Measurements from ENCODE around the gene NAXD. TPM values are rescaled to one million over a fixed set of nuclear protein-coding genes. Genes with fewer than 3 reads are reported as not detected.
A peak's percentile ranks its signal among the peaks of the same experiment; 100 is the strongest.

The NAXD gene
- total RNA-seq, 2 donors from 2014 or later, result 17.7 to 22.9 TPM

- Mint-ChIP-seq H3K4me1 (no peaks in the 10 kb centered on the region), H3K27me3 (no peaks in the 10 kb centered on the region), H3K36me3 (ENCODE audit: low read depth) (no peaks in the 10 kb centered on the region), H3K27ac (no peak overlapping the region), H3K4me3 (no peak overlapping the region)
- no peaks in the 10 kb centered on the region for H3K9me3 ChIP-seq (ENCODE audit: control insufficient read depth, low read length, poor library complexity, severe bottlenecking)
- no peak for ATAC-seq
- no peak for DNase-seq
Measured at GRCh38 chr13:110637747-110638146, 22.4 kb downstream of the NAXD start.

DNA sequence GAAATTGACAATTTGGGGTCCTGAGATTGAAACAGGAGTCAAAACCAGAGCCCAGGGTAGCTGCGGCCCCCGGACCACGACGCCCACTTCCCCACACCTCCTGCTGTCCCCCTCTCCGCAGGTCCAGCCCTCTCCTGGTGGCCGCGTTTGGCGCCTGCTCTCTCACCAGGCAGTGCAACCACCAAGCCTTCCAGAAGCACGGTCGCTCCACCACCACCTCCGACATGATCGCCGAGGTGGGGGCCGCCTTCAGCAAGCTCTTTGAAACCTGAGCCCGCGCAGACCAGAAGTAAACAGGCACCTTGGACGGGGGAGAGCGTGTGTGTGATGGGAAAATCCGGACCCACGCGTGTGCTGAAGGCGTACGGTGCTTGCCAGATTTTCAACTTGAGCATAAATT, 22.9 kb downstream of the NAXD start:
- Mint-ChIP-seq H3K4me1 (no peaks in the 10 kb centered on the region), H3K36me3 (ENCODE audit: low read depth) (no peaks in the 10 kb centered on the region), H3K27ac (peak overlapping the region; percentile 24), H3K4me3 (no peak overlapping the region), H3K27me3 (no peaks in the 10 kb centered on the region)
- H3K9me3 ChIP-seq (ENCODE audit: control insufficient read depth, low read length, poor library complexity, severe bottlenecking), result no peaks in the 10 kb centered on the region
- ATAC-seq (no peak), DNase-seq (no peak)

GRCh38 chr13:110638814-110639806, 23.8 kb downstream of the NAXD start:
- Mint-ChIP-seq H3K27ac (peak overlapping the region; percentile 66), H3K4me1 (no peaks in the 10 kb centered on the region), H3K36me3 (ENCODE audit: low read depth) (no peaks in the 10 kb centered on the region), H3K4me3 (no peak overlapping the region), H3K27me3 (no peaks in the 10 kb centered on the region)
- ATAC-seq (no peak), DNase-seq (no peak)
- no peaks in the 10 kb centered on the region for H3K9me3 ChIP-seq (ENCODE audit: control insufficient read depth, low read length, poor library complexity, severe bottlenecking)

GRCh38 chr13:110639935-110640334, 24.6 kb downstream of the NAXD start:
- no peaks in the 10 kb centered on the region for H3K9me3 ChIP-seq (ENCODE audit: control insufficient read depth, low read length, poor library complexity, severe bottlenecking)
- DNase-seq, result no peak
- H3K36me3 Mint-ChIP-seq (ENCODE audit: low read depth), result no peaks in the 10 kb centered on the region
- H3K4me1 Mint-ChIP-seq, result peaks cover 3% of the 10 kb centered on the region
- no peaks in the 10 kb centered on the region for H3K27me3 Mint-ChIP-seq
- peak overlapping the region; percentile 66 for H3K27ac Mint-ChIP-seq
- ATAC-seq, result no peak
- H3K4me3 Mint-ChIP-seq, result no peak overlapping the region

- ATAC-seq (no peak), DNase-seq (no peak)
- H3K4me1 Mint-ChIP-seq, result peaks cover 3% of the 10 kb centered on the region
- no peaks in the 10 kb centered on the region for H3K36me3 Mint-ChIP-seq (ENCODE audit: low read depth)
- H3K9me3 ChIP-seq (ENCODE audit: control insufficient read depth, low read length, poor library complexity, severe bottlenecking), result no peaks in the 10 kb centered on the region
- H3K4me3 Mint-ChIP-seq, result no peak overlapping the region
- H3K27ac Mint-ChIP-seq, result peak overlapping the region; percentile 66
- H3K27me3 Mint-ChIP-seq, result no peaks in the 10 kb centered on the region
Measured at GRCh38 chr13:110640591-110641029, 25.3 kb downstream of the NAXD start.

DNA sequence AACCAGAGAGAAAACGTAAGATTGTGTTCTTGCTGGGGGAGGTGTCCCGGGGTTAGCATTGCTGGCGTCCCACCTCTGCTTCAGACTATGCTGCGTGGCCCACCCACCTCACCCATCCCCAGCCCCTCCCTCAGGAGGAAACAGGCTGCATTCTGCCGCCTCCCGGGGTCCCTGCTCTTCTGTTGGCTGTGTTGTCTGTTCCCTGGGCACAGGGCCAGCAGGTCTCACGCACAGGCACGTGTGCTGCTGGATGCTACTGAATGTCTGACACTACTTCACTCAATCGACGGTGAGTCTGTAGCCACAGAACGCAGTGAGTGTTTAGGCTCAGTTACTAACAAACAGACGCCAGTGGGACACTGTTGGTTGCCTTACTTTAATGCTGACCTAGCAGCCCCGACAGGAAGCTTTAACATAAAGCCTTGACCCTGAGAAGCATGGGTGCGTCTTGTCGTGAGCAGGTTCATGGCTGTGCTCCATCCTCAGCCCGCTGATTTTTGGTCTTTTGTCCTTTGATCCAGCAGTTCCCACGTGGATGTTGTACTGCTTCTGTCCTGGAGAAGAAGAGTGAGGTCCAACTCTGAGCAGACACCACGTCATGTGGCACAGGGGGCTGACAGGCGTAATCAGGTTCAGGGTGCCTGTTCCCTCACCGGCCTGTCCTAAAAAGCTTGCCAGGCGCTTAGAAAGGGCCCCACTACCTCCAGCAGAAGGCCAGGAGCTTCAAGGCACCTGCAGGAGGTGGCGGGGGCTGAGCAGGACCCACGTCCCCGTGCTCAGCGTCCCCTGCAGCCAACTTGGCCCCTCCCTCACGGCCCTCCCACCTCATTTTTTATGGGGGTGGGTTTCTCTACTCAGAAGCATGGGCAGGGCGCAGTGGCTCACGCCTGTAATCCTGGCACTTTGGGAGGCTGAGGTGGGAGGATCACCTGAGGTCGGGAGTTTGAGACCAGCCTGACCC, 26.0 kb downstream of the NAXD start:
- peak overlapping the region; percentile 66 for H3K27ac Mint-ChIP-seq
- H3K4me3 Mint-ChIP-seq, result no peak overlapping the region
- H3K4me1 Mint-ChIP-seq, result peaks cover 3% of the 10 kb centered on the region
- H3K9me3 ChIP-seq (ENCODE audit: control insufficient read depth, low read length, poor library complexity, severe bottlenecking), result no peaks in the 10 kb centered on the region
- no peaks in the 10 kb centered on the region for H3K27me3 Mint-ChIP-seq
- H3K36me3 Mint-ChIP-seq (ENCODE audit: low read depth), result no peaks in the 10 kb centered on the region
- no peak for ATAC-seq
- no peak for DNase-seq

DNA sequence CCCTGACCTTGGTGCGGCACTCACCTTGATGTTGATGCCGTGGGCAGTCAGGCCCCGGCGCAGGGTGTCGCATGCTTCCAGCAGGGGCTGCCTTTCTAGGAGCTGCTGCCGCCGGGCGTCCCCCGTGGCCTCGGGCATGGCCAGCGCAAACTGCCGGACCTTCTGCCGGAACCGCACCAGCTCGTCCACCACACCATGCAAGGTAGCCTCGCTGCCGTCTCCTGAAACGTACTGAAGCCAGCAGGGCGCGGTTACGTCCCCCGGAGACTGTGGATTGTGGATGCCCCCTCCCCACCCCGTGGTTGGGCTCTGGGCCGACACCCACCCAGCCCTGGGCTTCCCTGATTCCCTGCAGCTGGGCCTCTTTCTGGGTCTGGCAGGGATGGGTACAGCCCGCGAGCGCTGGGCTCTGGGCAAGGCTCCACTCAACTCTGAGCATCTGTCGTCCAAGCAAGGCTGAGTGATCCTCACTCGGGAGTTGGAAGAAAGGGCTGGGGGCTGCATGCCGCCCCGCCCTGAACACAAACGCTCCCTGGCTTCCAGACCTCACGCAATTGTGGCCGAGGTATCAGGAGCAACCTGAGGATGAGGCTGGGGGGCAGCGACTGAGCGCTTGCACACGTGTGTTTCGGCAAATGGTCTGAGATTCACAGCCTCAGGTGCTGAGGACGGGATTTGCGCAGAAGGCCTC, 27.1 kb downstream of the NAXD start:
- no peaks in the 10 kb centered on the region for H3K36me3 Mint-ChIP-seq (ENCODE audit: low read depth)

DNA sequence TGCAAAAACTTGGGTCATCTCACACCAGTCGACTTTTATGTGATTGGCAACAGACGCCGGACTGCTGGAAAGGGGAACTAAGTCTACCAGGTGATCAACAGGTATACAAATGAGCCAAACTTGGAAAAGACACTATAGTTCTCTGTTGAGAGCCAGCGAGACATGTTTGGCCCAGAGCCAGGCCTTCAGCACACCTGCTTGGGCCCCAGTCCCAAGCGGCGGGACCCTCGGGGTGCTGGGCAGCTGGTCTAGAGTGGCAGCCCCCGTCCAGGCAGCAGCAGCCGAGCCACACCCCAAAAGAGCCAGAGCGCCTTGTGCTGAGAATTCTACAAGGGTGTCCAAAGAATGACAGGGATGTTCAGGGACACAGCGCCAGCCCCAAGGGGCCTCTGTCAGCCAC, 28.0 kb downstream of the NAXD start:
- DNase-seq (no peak), ATAC-seq (no peak)
- no peaks in the 10 kb centered on the region for H3K9me3 ChIP-seq (ENCODE audit: control insufficient read depth, low read length, poor library complexity, severe bottlenecking)
- Mint-ChIP-seq H3K4me1 (peaks cover 3% of the 10 kb centered on the region), H3K27me3 (no peaks in the 10 kb centered on the region), H3K27ac (peak overlapping the region; percentile 83), H3K4me3 (peak overlapping the region; percentile 25), H3K36me3 (ENCODE audit: low read depth) (no peaks in the 10 kb centered on the region)

More for the DNA sequence above, 27.1 kb downstream of the NAXD start:
- H3K27ac Mint-ChIP-seq, result peak overlapping the region; percentile 83
- H3K4me1 Mint-ChIP-seq, result peaks cover 3% of the 10 kb centered on the region
- DNase-seq, result no peak
- H3K4me3 Mint-ChIP-seq, result no peak overlapping the region
- H3K9me3 ChIP-seq (ENCODE audit: control insufficient read depth, low read length, poor library complexity, severe bottlenecking), result no peaks in the 10 kb centered on the region
- no peaks in the 10 kb centered on the region for H3K27me3 Mint-ChIP-seq
- no peak for ATAC-seq

DNA sequence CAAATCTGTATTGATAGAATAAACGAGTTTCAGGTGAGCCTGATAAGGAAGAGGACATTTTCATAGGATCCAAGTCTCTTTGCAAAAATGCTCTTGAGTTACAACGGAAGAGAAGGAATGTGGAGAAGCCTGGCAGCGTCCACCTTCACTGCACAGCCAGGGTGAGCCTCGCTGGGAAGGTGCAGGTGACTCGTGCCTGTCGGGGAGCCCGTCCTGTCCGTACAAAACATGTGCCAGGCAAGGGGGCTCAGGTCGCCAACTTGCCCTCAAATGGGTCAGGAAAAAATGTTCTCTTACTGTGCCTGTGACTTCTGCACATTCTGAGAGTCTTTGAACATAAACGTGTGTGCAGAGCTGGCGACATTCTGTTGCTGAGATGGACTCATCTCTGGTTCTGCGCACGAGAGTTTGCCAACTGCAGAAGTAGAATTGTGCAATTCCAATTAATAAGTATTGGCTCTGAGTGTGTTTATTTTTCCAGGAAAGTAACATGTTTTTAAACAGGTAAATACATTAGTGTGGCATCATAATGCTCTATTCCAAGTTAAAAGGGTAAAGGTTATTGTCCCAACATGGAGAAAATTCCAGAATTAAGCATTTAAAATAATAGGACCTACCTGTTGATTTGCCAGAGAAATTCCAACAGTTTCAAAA, 28.6 kb downstream of the NAXD start:
- no peaks in the 10 kb centered on the region for H3K36me3 Mint-ChIP-seq (ENCODE audit: low read depth)

DNA sequence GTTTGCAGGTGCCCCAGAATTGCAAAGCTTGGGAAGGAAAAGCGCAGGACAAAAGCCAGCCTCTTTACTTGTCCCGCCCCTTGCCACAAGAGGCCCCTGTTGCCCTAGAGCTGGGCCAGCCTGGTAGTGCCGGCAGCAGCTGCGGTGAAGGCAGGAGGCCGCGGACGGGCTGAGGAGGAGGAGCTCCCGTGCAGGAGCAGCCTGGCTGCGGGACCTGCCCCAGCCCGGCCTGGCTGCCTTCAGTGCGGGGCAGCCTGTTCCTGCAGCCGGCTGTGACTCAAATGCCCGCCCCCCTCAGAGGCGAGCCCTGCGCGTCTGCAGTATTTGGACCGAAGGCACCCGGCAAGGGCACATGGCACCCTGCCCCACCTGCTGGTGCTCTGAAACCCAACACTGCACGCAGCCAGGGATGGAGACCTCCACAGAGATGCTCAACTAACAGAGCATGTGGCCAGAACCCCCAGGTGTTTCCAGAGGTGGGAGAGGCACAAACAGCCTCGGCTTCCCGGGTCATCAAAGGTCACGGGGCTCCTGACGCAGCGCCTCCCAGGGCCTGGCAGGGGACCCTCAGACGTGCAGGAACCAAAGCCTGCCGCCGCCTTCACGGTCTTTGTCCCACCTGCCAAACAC, 29.7 kb downstream of the NAXD start:
- H3K4me1 Mint-ChIP-seq, result peaks cover 3% of the 10 kb centered on the region
- ATAC-seq, result peak; percentile 95
- H3K36me3 Mint-ChIP-seq (ENCODE audit: low read depth), result peaks cover 2% of the 10 kb centered on the region
- no peak overlapping the region for H3K27ac Mint-ChIP-seq
- no peaks in the 10 kb centered on the region for H3K9me3 ChIP-seq (ENCODE audit: control insufficient read depth, low read length, poor library complexity, severe bottlenecking)
- no peak overlapping the region for H3K4me3 Mint-ChIP-seq
- no peaks in the 10 kb centered on the region for H3K27me3 Mint-ChIP-seq
- peak in 2 of 3 donors; percentile 40 to 53 for DNase-seq

More for the DNA sequence above, 28.6 kb downstream of the NAXD start:
- peak overlapping the region; percentile 83 for H3K27ac Mint-ChIP-seq
- DNase-seq (no peak), ATAC-seq (no peak)
- H3K27me3 Mint-ChIP-seq, result no peaks in the 10 kb centered on the region
- peak overlapping the region; percentile 25 for H3K4me3 Mint-ChIP-seq
- H3K9me3 ChIP-seq (ENCODE audit: control insufficient read depth, low read length, poor library complexity, severe bottlenecking), result no peaks in the 10 kb centered on the region
- H3K4me1 Mint-ChIP-seq, result peaks cover 3% of the 10 kb centered on the region

DNA sequence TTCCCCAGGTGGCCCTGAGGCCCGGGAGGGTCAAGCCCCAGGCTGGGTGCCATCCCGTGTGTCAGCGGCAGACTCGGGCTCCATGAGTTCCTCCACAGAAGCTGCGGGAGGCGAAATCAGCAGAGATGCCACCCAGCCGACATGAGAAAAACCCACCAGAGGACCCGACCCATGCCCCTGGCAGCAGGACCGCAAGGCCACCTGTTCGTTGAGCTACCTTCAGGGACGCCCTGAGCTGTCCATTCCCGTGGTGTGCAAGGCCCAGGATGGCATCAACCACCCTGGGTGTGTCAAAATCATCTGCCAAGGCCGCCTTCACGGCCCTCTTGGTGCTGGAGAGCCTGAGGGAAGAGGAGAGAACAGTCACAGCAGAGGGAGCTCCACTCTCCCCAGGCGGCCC, 30.4 kb downstream of the NAXD start:
- DNase-seq (no peak), ATAC-seq (no peak)
- H3K9me3 ChIP-seq (ENCODE audit: control insufficient read depth, low read length, poor library complexity, severe bottlenecking), result no peaks in the 10 kb centered on the region
- H3K27ac Mint-ChIP-seq, result no peak overlapping the region
- no peaks in the 10 kb centered on the region for H3K27me3 Mint-ChIP-seq
- peaks cover 2% of the 10 kb centered on the region for H3K36me3 Mint-ChIP-seq (ENCODE audit: low read depth)
- H3K4me1 Mint-ChIP-seq, result peaks cover 3% of the 10 kb centered on the region
- H3K4me3 Mint-ChIP-seq, result no peak overlapping the region

All from T-helper 17 cell (primary cell).